ENCODE results near the gene MPEG1. TPM values are rescaled to one million over a fixed set of nuclear protein-coding genes. Genes with fewer than 3 reads are reported as not detected.

The MPEG1 gene
- total and polyA plus RNA-seq, 10 donors, result 46.0 to 410 (median 246) TPM

- WGBS, 5 donors, result 90 to 98% (median 91%) methylated on average over 4 of the region's 4 CpGs
- DNase-seq, result no peak
- intact Hi-C loops (cut with DNase I; ENCODE audit: low total_unique reads), result no loop called here
Measured at GRCh38 chr11:59182457-59183151, 30.1 kb downstream of the MPEG1 start.

GRCh38 chr11:59181746-59182456 lies 30.8 kb downstream of the MPEG1 start:
- Histone ChIP-seq H3K4me3 (no peak overlapping the region), H3K36me3 (peaks cover 0 to 39% (median 13%) of the 10 kb centered on the region in 6 donors), H3K9me3 (peaks cover 0 to 13% (median 3%) of the 10 kb centered on the region in 8 donors), H3K4me1 (peaks cover 0 to 36% (median 14%) of the 10 kb centered on the region in 6 donors), H3K27me3 (replicated peaks in 1 of 7) (no peaks in the 10 kb centered on the region), H3K27ac (no peak overlapping the region)
- 94 to 97% (median 96%) methylated on average over 29 to 33 of the region's 33 CpGs for WGBS, 5 donors
- TF ChIP-seq CTCF (IDR thresholded peaks at IDR 0.05 in 8 of 11, conservative IDR thresholded peaks at IDR 0.05 in 3 of 11) (no peak), POLR2AphosphoS5 (IDR thresholded peaks at IDR 0.05) (peak in 1 of 3 donors; percentile 12), POLR2A (IDR thresholded peaks at IDR 0.05) (no peak)
- intact Hi-C loops (cut with DNase I; ENCODE audit: low total_unique reads), result no loop called here
- no peak for DNase-seq

More at GRCh38 chr11:59182457-59183151, 30.1 kb downstream of the MPEG1 start:
- peaks cover 0 to 43% (median 13%) of the 10 kb centered on the region in 6 donors for H3K36me3 ChIP-seq
- H3K4me3 ChIP-seq, result no peak overlapping the region
- H3K27me3 ChIP-seq (replicated peaks in 1 of 7), result no peaks in the 10 kb centered on the region
- TF ChIP-seq CTCF (IDR thresholded peaks at IDR 0.05 in 8 of 11, conservative IDR thresholded peaks at IDR 0.05 in 3 of 11) (peak; percentile 12 to 66 (median 46)), POLR2AphosphoS5 (IDR thresholded peaks at IDR 0.05) (no peak)
- H3K27ac ChIP-seq, result no peak overlapping the region
- peaks cover 0 to 13% (median 3%) of the 10 kb centered on the region in 8 donors for H3K9me3 ChIP-seq
- H3K4me1 ChIP-seq, result peaks cover 0 to 43% (median 18%) of the 10 kb centered on the region in 6 donors

- Histone ChIP-seq H3K9me3 (peaks cover 0 to 13% (median 3%) of the 10 kb centered on the region in 8 donors), H3K27ac (no peak overlapping the region), H3K27me3 (replicated peaks in 1 of 7) (no peaks in the 10 kb centered on the region), H3K4me3 (no peak overlapping the region), H3K4me1 (peaks cover 0 to 26% (median 6%) of the 10 kb centered on the region in 6 donors), H3K36me3 (peaks cover 0 to 39% (median 13%) of the 10 kb centered on the region in 6 donors)
- intact Hi-C loops (cut with DNase I; ENCODE audit: low total_unique reads), result no loop called here
- DNase-seq, result no peak
- WGBS, 5 donors, result 91 to 98% (median 95%) methylated on average over 2 of the region's 2 CpGs
- TF ChIP-seq POLR2A (IDR thresholded peaks at IDR 0.05) (no peak), CTCF (IDR thresholded peaks at IDR 0.05 in 8 of 11, conservative IDR thresholded peaks at IDR 0.05 in 3 of 11) (no peak), POLR2AphosphoS5 (IDR thresholded peaks at IDR 0.05) (no peak)
Measured at GRCh38 chr11:59180907-59181306, 31.8 kb downstream of the MPEG1 start.
